Nasal cavity respiratory epithelium epithelial cell of viscerocranial mucosa (primary cell): ENCODE measurements around the gene GPR83. TPM values are rescaled to one million over a fixed set of nuclear protein-coding genes. Genes with fewer than 3 reads are reported as not detected.

ENCODE experiments used
- total RNA-seq: library from RNA; depleted of rRNA; stranded (reverse); fragments of >200 nt; gene quantifications from 2 replicates; pipeline ENCODE4 v1.2.3, GENCODE V29; 2014

Gene GPR83
- total RNA-seq: under 0.01 and 0.07 TPM in 2 replicates

DNA sequence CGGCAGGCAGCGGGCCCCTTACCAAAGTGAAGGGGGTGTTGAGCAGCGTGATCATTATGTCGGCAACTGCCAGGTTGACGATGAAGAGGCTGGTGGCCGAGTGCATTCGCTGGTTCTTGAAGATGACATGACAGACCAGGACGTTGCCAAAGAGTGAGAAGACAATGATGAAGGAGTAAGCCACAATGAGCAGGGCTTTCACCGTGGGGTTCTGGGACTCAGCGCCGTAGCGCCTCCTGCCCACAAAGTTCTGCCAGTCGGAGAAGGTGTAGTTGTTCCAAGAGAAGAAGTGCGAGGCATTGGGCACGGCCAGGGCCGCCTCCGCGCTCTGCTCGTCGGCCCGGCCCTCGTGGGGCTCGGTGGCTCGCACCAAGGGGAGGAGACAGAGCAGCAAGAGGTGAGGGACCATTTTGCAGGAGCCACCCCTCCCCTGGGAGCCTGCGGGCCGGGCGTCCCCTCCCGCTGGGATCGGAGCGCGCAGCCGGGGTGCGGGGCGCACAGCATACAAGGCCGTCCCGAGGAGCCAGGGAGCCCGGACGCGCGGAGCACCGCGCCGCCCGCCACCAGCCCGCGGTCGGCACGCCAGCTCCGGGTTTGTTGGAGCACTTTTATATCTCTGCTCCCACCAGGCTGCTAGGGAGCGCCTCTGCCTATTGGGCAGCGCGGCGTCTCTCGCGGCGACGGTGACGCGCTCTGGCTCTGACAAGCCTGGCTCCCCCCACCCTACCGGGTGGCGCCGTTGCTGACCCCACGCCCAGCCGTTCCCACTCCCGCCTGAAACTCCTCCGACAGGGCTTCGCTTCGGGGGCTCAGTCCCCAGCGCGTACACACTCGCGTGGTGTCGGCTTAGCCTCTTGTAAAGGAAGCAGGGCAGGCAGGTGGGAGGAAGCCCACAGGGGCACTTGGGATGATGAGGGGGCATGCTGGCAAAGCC is at the start of gene GPR83:
Gene GPR83, minus strand, starts transcription at position 581 of the 934 bp plus-strand sequence. Its CDS starts 172 bp downstream, at position 409.

Other genes with a start within 250 kb of the GPR83 start
- not detected in 2 replicates for gene IZUMO1R, start 96.8 kb downstream of the GPR83 start, total RNA-seq
- 8.9 and 18.5 TPM in 2 replicates for gene MRE11, start 92.4 kb upstream of the GPR83 start, total RNA-seq
- 20.5 and 22.9 TPM in 2 replicates for gene ANKRD49, start 92.6 kb upstream of the GPR83 start, total RNA-seq
- not detected in 2 replicates for gene C11orf97, start 111.0 kb upstream of the GPR83 start, total RNA-seq
- gene FUT4, start 142.5 kb upstream of the GPR83 start, total RNA-seq: 1.4 and 2.4 TPM in 2 replicates
- gene PIWIL4, start 165.9 kb upstream of the GPR83 start, total RNA-seq: 0.34 and 1.00 TPM in 2 replicates